ENCODE data around the gene CASR.

GRCh38 chr3:122313281-122313680 is 129.8 kb downstream of the CASR start:
- TF ChIP-seq CSRNP3 (CRISPR knock-in tag; IDR thresholded peaks at IDR 0.05) (no peak), ZNF565 (CRISPR knock-in tag; conservative IDR thresholded peaks at IDR 0.05; ENCODE audit: low read depth) (no peak), ZFP30 (CRISPR knock-in tag; IDR thresholded peaks at IDR 0.05) (no peak), ZFP3 (CRISPR knock-in tag; IDR thresholded peaks at IDR 0.05) (no peak), GLIS3 (CRISPR knock-in tag; IDR thresholded peaks at IDR 0.05) (no peak)
